Endodermal cell (in vitro differentiated cells): ENCODE data around the gene BPNT1. TPM values are rescaled to one million over a fixed set of nuclear protein-coding genes. Genes with fewer than 3 reads are reported as not detected.

Source experiments
- DNase-seq: peaks from one replicate; pipeline ENCODE4 v3.0.0-alpha.2; 2017
- H3K27ac ChIP-seq: 2 replicates; pipeline ENCODE4 v1.5.1; 2013; ENCODE audit warnings: mild to moderate bottlenecking, low read depth, low read length, moderate library complexity
- H3K27me3 ChIP-seq: 2 replicates; pipeline ENCODE4 v1.6.1; 2013; ENCODE audit warnings: mild to moderate bottlenecking, low read length, moderate library complexity; ENCODE audit not compliant: insufficient read depth, control insufficient read depth, poor library complexity, severe bottlenecking
- H3K36me3 ChIP-seq: 2 replicates; pipeline ENCODE4 v1.7.0; 2013; ENCODE audit warnings: mild to moderate bottlenecking, low read length, moderate library complexity; ENCODE audit not compliant: control insufficient read depth, insufficient read depth
- H3K4me1 ChIP-seq: one replicate; pipeline ENCODE4 v1.7.0; 2013; ENCODE audit warnings: low read length; ENCODE audit not compliant: control insufficient read depth, insufficient read depth
- H3K4me3 ChIP-seq: 2 replicates; pipeline ENCODE4 v1.5.1; 2013; ENCODE audit warnings: mild to moderate bottlenecking, low read length, moderate library complexity
- H3K9ac ChIP-seq: 2 replicates; pipeline ENCODE4 v1.6.1; 2013; ENCODE audit warnings: mild to moderate bottlenecking, low read length, moderate library complexity; ENCODE audit not compliant: poor library complexity, severe bottlenecking; ENCODE audit errors: extremely low read depth
- H3K9me3 ChIP-seq: 2 replicates; pipeline ENCODE4 v1.6.1; 2013; ENCODE audit warnings: mild to moderate bottlenecking, low read length, moderate library complexity; ENCODE audit not compliant: control insufficient read depth
- H3K27ac Mint-ChIP-seq: 2 replicates; pipeline ENCODE4 v1.8.0; 2020; ENCODE audit warnings: mixed read lengths
- H3K27me3 Mint-ChIP-seq: 2 replicates; pipeline ENCODE4 v1.8.0; 2021; ENCODE audit warnings: mild to moderate bottlenecking, mixed read lengths; ENCODE audit not compliant: insufficient read depth
- H3K36me3 Mint-ChIP-seq: 2 replicates; pipeline ENCODE4 v1.8.0; 2020; ENCODE audit warnings: low read depth, mixed read lengths
- H3K4me1 Mint-ChIP-seq: 2 replicates; pipeline ENCODE4 v1.8.0; 2020; ENCODE audit warnings: mixed read lengths
- H3K4me3 Mint-ChIP-seq: 2 replicates; pipeline ENCODE4 v1.8.0; 2020; ENCODE audit warnings: mild to moderate bottlenecking, moderate library complexity, mixed read lengths
- H3K9me3 Mint-ChIP-seq: 2 replicates; pipeline ENCODE4 v1.8.0; 2020; ENCODE audit warnings: mild to moderate bottlenecking, mixed read lengths
- microRNA-seq: library from miRNA; unstranded; fragments of <30 nt; microRNA quantifications from one replicate; pipeline ENCODE4 v1.2.0, GENCODE V29; 2020; ENCODE audit warnings: borderline microRNAs expressed
- total RNA-seq, 2 donors: library from RNA; stranded (reverse); fragmentation: NEBNext Ultra II Directional in 1 of 2; extraction: Animal tissue kit (Norgen Biotek cat#: 25700) in 1 of 2; gene quantifications; 2 replicates in 1 of 2; 3 replicates in 1 of 2; pipeline ENCODE4 v1.2.1, GENCODE V29; 2021
- TF ChIP-seq, protein P1 (sequence below): fragments of 200-600 bp; sonication (generic); conservative IDR thresholded peaks from 2 replicates; pipeline ENCODE4 v1.5.0; 2021; ENCODE audit warnings: antibody characterized with exemption, mild to moderate bottlenecking

Gene BPNT1
- total RNA-seq, 2 donors from 2014 or later = 13.1 to 15.6 TPM

DNA sequence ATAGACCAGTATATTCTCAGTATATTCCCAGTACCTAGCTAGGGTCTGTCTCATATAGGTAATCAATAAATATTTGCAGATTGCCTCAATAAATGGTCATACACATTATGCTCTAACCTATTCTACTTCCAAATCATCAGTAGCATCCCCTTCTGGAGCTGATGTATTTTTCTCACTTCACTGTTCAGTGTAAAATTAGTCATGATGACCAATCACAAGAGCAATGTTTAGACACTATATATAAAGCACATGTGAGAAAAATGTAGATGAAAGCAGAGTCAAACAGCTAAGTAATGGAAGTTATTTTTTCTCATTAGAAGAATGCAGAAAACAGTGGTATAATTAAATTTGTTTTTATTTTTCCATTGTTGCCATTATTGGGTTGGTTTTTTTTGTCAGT lies 78.0 kb downstream of the BPNT1 start:
- no peaks in the 10 kb centered on the region for H3K9me3 Mint-ChIP-seq
- H3K36me3 Mint-ChIP-seq = peaks cover 34% of the 10 kb centered on the region
- no peak overlapping the region for H3K4me3 ChIP-seq
- peaks cover 8% of the 10 kb centered on the region for H3K4me1 Mint-ChIP-seq
- H3K27me3 Mint-ChIP-seq = no peaks in the 10 kb centered on the region
- H3K9me3 ChIP-seq = no peaks in the 10 kb centered on the region
- TF ChIP-seq, protein P1, sequence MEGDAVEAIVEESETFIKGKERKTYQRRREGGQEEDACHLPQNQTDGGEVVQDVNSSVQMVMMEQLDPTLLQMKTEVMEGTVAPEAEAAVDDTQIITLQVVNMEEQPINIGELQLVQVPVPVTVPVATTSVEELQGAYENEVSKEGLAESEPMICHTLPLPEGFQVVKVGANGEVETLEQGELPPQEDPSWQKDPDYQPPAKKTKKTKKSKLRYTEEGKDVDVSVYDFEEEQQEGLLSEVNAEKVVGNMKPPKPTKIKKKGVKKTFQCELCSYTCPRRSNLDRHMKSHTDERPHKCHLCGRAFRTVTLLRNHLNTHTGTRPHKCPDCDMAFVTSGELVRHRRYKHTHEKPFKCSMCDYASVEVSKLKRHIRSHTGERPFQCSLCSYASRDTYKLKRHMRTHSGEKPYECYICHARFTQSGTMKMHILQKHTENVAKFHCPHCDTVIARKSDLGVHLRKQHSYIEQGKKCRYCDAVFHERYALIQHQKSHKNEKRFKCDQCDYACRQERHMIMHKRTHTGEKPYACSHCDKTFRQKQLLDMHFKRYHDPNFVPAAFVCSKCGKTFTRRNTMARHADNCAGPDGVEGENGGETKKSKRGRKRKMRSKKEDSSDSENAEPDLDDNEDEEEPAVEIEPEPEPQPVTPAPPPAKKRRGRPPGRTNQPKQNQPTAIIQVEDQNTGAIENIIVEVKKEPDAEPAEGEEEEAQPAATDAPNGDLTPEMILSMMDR = no peak
- peaks cover 53% of the 10 kb centered on the region for H3K36me3 ChIP-seq
- no peaks in the 10 kb centered on the region for H3K4me1 ChIP-seq
- H3K27ac Mint-ChIP-seq = no peak overlapping the region
- no peak overlapping the region for H3K27ac ChIP-seq
- no peak overlapping the region for H3K9ac ChIP-seq
- H3K27me3 ChIP-seq = no peaks in the 10 kb centered on the region
- H3K4me3 Mint-ChIP-seq = no peak overlapping the region
- no peak for DNase-seq

Small RNA genes within 50 kb of the gene (microRNA-seq; reads per million reads assigned to microRNA genes)
- not detected for gene MIR194-1
- gene MIR215 = not detected

Other genes with a start within 250 kb of the BPNT1 start
- under 1 TPM in 1 of 2 donors, not detected in 1; 0.09 TPM for gene SLC30A10, start 161.2 kb downstream of the BPNT1 start, total RNA-seq
- gene EPRS1, start 43.3 kb downstream of the BPNT1 start, total RNA-seq = 10 to 100 TPM; 85.9 to 93.3 TPM
- gene IARS2, start 4.3 kb upstream of the BPNT1 start, total RNA-seq = 10 to 100 TPM; 78.2 to 89.4 TPM
- gene RAB3GAP2, start 182.7 kb upstream of the BPNT1 start, total RNA-seq = 10 to 100 TPM; 39.3 to 50.4 TPM